GM10847 (cell line): ENCODE measurements around the gene MALT1.

ENCODE experiments used
- POLR2A ChIP-seq: IDR thresholded peaks from 2 replicates; pipeline ENCODE4 v1.6.1; 2011; ENCODE audit not compliant: insufficient read length; ENCODE audit errors: extremely low read depth

The MALT1 gene

DNA sequence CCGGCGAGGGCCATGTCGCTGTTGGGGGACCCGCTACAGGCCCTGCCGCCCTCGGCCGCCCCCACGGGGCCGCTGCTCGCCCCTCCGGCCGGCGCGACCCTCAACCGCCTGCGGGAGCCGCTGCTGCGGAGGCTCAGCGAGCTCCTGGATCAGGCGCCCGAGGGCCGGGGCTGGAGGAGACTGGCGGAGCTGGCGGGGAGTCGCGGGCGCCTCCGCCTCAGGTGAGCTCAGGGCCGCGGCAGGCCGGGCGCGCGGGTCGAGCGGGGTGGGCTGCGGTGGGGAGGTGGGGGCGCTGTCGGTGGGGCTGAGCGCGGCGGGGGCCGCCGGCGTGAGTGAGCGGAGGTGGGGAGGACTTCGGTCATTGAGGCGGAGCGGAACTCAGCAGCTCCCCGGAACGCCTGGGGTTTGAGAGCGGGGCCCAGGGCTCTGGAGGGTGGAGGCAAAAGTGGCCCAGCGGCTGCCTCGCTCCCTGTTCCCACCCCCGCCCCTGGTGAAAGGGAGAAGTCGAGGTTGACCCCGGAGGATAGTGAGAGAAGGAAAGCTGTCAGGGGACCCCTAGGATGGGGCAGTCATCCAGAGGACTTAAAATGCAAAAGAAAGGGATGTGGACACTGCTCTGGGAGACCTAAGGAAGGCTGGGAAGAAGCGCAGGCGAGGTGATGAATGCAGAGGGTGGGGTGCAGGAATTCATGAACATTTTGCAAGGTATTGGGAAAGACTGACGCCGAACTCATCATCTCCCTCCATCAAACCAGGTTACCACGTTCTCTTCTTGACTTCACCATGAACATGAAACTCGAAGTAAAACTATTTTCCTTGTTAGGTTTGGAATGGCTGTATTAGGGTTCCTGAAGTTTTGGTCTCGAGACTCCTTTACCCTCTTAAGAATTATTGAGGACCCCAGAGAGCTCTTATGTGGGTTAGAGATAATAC lies 633 bp downstream of the MALT1 start:
- no peak for TF ChIP-seq POLR2A

DNA sequence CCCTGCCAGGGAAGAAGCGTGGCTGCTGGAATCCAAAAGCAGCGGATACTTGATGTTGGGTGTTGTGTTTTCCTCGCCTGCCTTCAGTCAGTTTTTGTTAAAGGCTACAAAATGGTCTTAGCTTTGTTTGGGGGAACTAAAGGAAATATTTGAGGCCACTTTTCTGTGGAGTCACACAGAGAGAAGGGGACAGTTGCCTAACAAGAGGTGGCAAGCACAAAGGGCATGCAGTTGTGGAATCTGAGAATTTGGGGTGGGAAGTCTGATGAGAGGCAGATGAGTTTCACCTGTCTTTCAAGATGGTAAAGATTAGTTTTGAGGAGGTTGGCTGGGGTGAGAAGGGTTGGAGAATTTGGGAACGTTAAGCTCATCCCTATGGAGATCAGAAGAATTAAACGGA lies 2.9 kb downstream of the MALT1 start:
- TF ChIP-seq POLR2A = no peak

DNA sequence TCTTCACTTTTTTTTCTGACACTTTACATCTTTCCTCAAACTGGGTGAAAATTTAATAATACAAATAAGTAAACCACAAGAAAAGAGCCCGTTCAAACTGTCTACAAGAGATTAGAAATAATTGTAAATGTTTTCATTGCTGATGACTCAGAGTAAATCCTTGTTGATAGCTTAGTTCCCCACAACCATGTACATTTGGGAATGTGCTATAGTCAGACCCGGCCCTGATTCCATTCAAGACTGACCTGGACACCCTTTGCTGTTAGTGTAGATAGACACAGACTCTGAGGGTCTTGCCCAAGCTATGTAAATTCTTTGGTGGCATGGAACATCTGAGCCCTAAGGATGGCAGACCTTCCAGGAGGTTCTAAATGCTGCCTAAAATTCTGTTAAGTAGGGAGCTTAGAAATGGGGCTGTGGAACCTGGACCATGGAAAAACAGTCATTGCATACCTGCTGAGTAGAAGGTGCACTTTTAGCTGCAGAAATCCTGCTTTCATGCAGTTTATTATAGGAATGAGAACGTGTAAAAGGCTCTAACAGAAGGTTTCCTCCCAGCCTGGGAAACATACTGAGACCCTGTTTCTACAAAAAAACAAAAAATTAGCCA lies 3.7 kb downstream of the MALT1 start:
- no peak for TF ChIP-seq POLR2A

GRCh38 chr18:58676270-58676669 lies 5.0 kb downstream of the MALT1 start:
- TF ChIP-seq POLR2A = no peak

DNA sequence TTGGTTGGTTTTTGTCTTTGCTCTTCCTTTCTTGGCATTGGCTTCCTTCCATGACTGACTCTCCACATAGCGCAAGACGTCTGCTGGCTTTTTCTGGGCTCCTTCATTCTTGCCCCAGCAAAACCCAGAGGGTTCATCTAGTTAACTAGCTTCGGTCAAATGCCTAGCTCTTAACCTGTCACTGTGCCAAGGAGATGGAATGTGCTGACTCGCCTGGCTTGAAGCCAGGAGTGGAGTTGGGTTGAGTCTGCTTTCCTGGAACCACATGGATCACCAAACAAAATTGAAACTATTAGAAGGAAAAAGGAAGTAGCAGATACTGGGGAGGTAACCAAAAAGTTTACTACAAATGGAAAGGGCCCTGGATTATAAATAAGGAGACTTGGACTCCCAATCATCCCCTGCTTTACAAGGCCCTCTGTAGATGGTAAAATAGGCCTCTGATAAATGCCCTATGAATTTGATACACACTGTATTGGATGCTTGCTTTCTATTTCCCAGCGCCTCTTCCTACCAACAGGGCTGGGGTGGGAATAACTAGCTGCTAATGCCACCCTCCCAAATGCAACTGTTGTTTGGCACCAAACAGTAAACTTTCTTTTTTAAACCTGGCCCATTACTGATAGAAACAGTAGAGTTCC lies 11.3 kb downstream of the MALT1 start:
- TF ChIP-seq POLR2A = no peak

GRCh38 chr18:58687871-58688308 lies 16.6 kb downstream of the MALT1 start:
- TF ChIP-seq POLR2A = no peak

DNA sequence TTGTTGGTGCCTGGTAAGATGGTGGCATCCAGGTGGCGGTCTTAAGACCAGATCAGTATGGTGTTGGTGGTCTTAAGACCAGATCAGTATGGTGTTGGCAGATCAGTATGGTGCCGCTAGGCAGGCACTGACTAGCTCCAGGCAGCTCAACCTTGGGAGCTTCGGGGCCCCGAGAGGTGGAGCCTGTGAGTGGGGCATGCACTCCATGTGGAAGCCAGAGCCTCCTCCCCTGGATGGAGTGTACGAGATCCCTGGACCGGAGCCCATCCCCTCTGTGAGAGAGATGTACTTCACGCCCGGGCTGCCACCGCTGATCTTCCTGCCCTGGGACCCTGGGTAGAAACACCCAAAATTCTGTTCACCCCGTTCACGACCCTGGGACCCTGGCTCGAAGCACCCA lies 19.0 kb downstream of the MALT1 start:
- no peak for TF ChIP-seq POLR2A

- no peak for TF ChIP-seq POLR2A
These were observed 20.0 kb downstream of the MALT1 start for GRCh38 chr18:58691256-58691655.

GRCh38 chr18:58692422-58693185 lies 21.3 kb downstream of the MALT1 start:
- TF ChIP-seq POLR2A = no peak

- TF ChIP-seq POLR2A = no peak
These were observed 23.0 kb downstream of the MALT1 start for GRCh38 chr18:58694221-58694620.

GRCh38 chr18:58694720-58695468 lies 23.6 kb downstream of the MALT1 start:
- no peak for TF ChIP-seq POLR2A

- no peak for TF ChIP-seq POLR2A
These were observed 24.5 kb downstream of the MALT1 start for GRCh38 chr18:58695772-58696171.

GRCh38 chr18:58697146-58697545 lies 25.9 kb downstream of the MALT1 start:
- TF ChIP-seq POLR2A = no peak

DNA sequence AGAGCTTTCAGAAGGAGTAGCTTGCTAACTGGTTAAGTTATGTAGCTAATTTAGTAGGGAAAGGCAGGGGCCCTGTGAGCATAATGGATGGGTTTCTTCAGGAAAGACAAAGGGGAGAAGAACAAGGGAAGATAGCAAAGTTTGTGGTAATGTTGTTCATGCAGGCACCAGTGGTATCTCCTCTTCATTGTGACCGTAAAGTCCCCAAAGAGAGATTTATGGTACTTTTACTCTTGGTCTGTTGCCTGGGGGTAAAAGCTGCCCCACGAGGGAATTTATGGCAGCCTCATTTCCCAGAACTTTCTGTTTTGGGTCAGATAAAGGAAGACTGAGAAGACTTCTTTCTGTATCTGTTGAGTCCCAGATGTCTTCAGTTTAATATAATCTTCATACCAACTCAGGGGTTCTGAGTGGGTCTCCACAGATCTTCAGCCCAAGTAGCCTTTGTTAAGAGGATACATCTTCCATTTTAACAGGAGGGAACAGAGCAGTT lies 27.5 kb downstream of the MALT1 start:
- no peak for TF ChIP-seq POLR2A
